K562 (cell line): ENCODE measurements around the gene ZSCAN29. TPM values are rescaled to one million over a fixed set of nuclear protein-coding genes. Genes with fewer than 3 reads are reported as not detected.

ENCODE experiments used
- GTF2A2 ChIP-seq: IDR thresholded peaks from 2 replicates; pipeline ENCODE4 v1.6.1; 2016; ENCODE audit warnings: mild to moderate bottlenecking, missing genetic modification characterization, missing compliant biosample characterization
- MAFF ChIP-seq: IDR thresholded peaks from 2 replicates; pipeline ENCODE4 v1.6.1; 2012; ENCODE audit warnings: low read length, improper control_type of control experiment
- SNIP1 ChIP-seq: fragments of 450-650 bp; IDR thresholded peaks from 2 replicates; pipeline ENCODE4 v1.7.1; 2017; ENCODE audit warnings: low read depth, mild to moderate bottlenecking
- SUPT5H ChIP-seq: fragments of 450-650 bp; IDR thresholded peaks from 2 replicates; pipeline ENCODE4 v1.6.1; 2016
- XRCC4 ChIP-seq: IDR thresholded peaks from one replicate; pipeline ENCODE4 v1.6.1; 2011; ENCODE audit not compliant: insufficient read depth, insufficient read length; ENCODE audit errors: extremely low read depth
- ZNF146 ChIP-seq: IDR thresholded peaks from one replicate; pipeline ENCODE4 v1.6.1; 2018; ENCODE audit warnings: missing compliant biosample characterization; ENCODE audit not compliant: unreplicated experiment
- ZNF561 ChIP-seq: fragments of 450-650 bp; formaldehyde crosslinking; conservative IDR thresholded peaks from 2 replicates; pipeline ENCODE4 v1.4.0; 2020; ENCODE audit warnings: mild to moderate bottlenecking, moderate library complexity
- polyA plus RNA-seq, 8 experiments: library from polyadenylated mRNA; depleted of rRNA in 4 of 8; stranded (reverse) in 5 of 8; unstranded in 3 of 8; fragments of >200 nt; fragmentation: Nextera tagmentation in 2 of 8; fragmentation: Illumina TruSeq in 1 of 8; extraction: Ambion mirVana in 2 of 8; extraction: Trizol in 1 of 8; gene quantifications; 2 replicates each; pipeline versions ENCODE4 v1.2.1 to v1.2.3, GENCODE V29; 2011 to 2014; ENCODE audit warnings: inconsistent platforms in 1 of 8, missing spikeins in 1 of 8
- total RNA-seq, 7 experiments: library from RNA; depleted of rRNA in 6 of 7; stranded (reverse); fragments of >200 nt in 6 of 7; fragmentation: Illumina TruSeq in 2 of 7; extraction: Trizol in 2 of 7; gene quantifications; 2 replicates each; pipeline versions ENCODE4 v1.2.1 to v1.2.3, GENCODE V29; 2011 to 2021; ENCODE audit warnings: low replicate concordance in 1 of 7
- TF ChIP-seq, protein P1 (sequence below), 2 experiments: fragments of 450-650 bp; conservative IDR thresholded peaks; 2 replicates each; pipeline ENCODE4 v1.6.1; 2017; ENCODE audit warnings: mild to moderate bottlenecking in 2 of 2, moderate library complexity in 2 of 2
- TF ChIP-seq, protein P2 (sequence below): IDR thresholded peaks from 3 replicates; pipeline ENCODE4 v1.6.1; 2011; ENCODE audit warnings: borderline replicate concordance, mild to moderate bottlenecking, moderate library complexity; ENCODE audit not compliant: insufficient read length; ENCODE audit errors: extremely low read depth
- TF ChIP-seq, protein P3 (sequence below): sonication (generic); formaldehyde crosslinking; IDR thresholded peaks from 2 replicates; pipeline ENCODE4 v1.8.1; 2023; ENCODE audit warnings: mild to moderate bottlenecking, missing genetic modification reagents
- TF ChIP-seq, protein P4 (sequence below): fragments of 250-450 bp; sonication (Bioruptor Pico); IDR thresholded peaks from 2 replicates; pipeline ENCODE4 v1.4.0; 2020
- TF ChIP-seq, protein P5 (sequence below), 2 experiments: IDR thresholded peaks in 1 of 2; conservative IDR thresholded peaks in 1 of 2; 2 replicates each; pipeline ENCODE4 v1.6.1; 2016; ENCODE audit warnings: low read depth in 2 of 2, mild to moderate bottlenecking in 1 of 2, missing compliant biosample characterization in 1 of 2, missing genetic modification characterization in 1 of 2, moderate library complexity in 1 of 2
- TF ChIP-seq, protein P6 (sequence below): sonication (generic); formaldehyde crosslinking; IDR thresholded peaks from 2 replicates; pipeline ENCODE4 v1.8.1; 2023; ENCODE audit warnings: mild to moderate bottlenecking, missing genetic modification reagents

The ZSCAN29 gene
- total and polyA plus RNA-seq, 9 of the 15 experiments (the other 6 are each of a cell fraction or from before 2014, with no cell fraction given) = 2.5 to 28.6 (median 19.7) TPM

DNA sequence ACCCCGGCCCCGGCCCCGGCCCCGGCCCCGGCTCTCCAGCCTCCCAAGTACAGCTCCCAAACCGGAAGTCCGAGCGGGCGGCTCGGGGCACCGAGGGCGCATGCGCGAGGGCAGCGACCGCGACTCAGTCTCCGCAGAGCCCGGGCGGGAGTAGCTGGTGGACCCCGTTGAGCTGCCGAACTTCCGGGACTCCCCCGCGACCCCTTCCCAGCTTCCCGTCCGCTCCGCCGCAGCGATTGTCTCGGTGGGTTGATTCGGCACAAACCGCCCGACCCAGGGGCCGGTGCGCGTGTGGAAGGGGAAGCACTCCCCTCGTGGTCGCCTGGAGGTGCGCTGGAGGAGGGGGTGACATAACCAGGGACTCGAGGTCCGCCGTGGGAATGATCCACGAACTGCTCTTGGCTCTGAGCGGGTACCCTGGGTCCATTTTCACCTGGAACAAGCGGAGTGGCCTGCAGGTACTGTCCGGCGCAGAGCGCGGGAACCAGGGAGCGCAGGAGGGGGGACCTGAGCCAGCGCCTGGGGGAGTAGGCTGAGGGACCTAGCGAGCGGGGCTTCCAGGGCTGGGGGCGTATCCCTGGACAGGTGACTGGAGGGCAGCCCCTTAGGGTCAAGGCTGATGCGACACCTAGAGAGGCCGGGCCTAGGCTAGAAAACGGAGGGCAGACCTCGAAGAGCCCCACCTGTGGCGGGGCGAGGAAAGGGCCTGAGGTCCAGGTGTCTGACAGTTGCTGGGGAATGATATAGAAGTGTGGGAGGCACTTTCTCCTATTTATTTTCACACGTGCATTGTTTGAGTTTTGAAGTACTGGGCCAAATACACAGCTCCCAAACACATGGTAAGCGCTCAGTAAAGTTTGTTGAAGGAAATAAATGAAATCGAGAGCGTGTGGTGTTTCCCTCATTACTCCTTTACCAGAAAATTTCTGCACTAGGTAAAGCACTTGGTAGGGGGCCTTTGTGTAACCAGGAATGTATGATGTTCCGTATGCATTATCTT, at the start of gene ZSCAN29, which contains the start of gene TUBGCP4 (continued):
- TF ChIP-seq, protein P1, sequence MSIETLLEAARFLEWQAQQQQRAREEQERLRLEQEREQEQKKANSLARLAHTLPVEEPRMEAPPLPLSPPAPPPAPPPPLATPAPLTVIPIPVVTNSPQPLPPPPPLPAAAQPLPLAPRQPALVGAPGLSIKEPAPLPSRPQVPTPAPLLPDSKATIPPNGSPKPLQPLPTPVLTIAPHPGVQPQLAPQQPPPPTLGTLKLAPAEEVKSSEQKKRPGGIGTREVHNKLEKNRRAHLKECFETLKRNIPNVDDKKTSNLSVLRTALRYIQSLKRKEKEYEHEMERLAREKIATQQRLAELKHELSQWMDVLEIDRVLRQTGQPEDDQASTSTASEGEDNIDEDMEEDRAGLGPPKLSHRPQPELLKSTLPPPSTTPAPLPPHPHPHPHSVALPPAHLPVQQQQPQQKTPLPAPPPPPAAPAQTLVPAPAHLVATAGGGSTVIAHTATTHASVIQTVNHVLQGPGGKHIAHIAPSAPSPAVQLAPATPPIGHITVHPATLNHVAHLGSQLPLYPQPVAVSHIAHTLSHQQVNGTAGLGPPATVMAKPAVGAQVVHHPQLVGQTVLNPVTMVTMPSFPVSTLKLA (conservative IDR thresholded peaks at IDR 0.05) = peak; percentile 77 to 88
- TF ChIP-seq, protein P2, sequence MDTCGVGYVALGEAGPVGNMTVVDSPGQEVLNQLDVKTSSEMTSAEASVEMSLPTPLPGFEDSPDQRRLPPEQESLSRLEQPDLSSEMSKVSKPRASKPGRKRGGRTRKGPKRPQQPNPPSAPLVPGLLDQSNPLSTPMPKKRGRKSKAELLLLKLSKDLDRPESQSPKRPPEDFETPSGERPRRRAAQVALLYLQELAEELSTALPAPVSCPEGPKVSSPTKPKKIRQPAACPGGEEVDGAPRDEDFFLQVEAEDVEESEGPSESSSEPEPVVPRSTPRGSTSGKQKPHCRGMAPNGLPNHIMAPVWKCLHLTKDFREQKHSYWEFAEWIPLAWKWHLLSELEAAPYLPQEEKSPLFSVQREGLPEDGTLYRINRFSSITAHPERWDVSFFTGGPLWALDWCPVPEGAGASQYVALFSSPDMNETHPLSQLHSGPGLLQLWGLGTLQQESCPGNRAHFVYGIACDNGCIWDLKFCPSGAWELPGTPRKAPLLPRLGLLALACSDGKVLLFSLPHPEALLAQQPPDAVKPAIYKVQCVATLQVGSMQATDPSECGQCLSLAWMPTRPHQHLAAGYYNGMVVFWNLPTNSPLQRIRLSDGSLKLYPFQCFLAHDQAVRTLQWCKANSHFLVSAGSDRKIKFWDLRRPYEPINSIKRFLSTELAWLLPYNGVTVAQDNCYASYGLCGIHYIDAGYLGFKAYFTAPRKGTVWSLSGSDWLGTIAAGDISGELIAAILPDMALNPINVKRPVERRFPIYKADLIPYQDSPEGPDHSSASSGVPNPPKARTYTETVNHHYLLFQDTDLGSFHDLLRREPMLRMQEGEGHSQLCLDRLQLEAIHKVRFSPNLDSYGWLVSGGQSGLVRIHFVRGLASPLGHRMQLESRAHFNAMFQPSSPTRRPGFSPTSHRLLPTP = no peak
- TF ChIP-seq, protein P3, sequence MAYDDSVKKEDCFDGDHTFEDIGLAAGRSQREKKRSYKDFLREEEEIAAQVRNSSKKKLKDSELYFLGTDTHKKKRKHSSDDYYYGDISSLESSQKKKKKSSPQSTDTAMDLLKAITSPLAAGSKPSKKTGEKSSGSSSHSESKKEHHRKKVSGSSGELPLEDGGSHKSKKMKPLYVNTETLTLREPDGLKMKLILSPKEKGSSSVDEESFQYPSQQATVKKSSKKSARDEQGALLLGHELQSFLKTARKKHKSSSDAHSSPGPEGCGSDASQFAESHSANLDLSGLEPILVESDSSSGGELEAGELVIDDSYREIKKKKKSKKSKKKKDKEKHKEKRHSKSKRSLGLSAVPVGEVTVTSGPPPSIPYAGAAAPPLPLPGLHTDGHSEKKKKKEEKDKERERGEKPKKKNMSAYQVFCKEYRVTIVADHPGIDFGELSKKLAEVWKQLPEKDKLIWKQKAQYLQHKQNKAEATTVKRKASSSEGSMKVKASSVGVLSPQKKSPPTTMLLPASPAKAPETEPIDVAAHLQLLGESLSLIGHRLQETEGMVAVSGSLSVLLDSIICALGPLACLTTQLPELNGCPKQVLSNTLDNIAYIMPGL (CRISPR knock-in tag) = no peak; the same call in 1 of the 2 replicates
- TF ChIP-seq ZNF561 (CRISPR knock-in tag) (no peak), SNIP1 (no peak), XRCC4 (no peak), SUPT5H (peak; percentile 88), MAFF (no peak), GTF2A2 (tag) (no peak), ZNF146 (CRISPR knock-in tag) (no peak)
- TF ChIP-seq, protein P4, sequence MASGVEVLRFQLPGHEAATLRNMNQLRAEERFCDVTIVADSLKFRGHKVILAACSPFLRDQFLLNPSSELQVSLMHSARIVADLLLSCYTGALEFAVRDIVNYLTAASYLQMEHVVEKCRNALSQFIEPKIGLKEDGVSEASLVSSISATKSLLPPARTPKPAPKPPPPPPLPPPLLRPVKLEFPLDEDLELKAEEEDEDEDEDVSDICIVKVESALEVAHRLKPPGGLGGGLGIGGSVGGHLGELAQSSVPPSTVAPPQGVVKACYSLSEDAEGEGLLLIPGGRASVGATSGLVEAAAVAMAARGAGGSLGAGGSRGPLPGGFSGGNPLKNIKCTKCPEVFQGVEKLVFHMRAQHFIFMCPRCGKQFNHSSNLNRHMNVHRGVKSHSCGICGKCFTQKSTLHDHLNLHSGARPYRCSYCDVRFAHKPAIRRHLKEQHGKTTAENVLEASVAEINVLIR = no peak
- TF ChIP-seq, protein P5, sequence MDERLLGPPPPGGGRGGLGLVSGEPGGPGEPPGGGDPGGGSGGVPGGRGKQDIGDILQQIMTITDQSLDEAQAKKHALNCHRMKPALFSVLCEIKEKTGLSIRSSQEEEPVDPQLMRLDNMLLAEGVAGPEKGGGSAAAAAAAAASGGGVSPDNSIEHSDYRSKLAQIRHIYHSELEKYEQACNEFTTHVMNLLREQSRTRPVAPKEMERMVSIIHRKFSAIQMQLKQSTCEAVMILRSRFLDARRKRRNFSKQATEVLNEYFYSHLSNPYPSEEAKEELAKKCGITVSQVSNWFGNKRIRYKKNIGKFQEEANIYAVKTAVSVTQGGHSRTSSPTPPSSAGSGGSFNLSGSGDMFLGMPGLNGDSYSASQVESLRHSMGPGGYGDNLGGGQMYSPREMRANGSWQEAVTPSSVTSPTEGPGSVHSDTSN (CRISPR knock-in tag; IDR thresholded peaks at IDR 0.05; ENCODE audit: low read depth) = no peak
- TF ChIP-seq, protein P5 (tag; conservative IDR thresholded peaks at IDR 0.05; ENCODE audit: low read depth) = 0 out of 2 replicates have a peak, but pooled peaks have one; percentile 26
- TF ChIP-seq, protein P6, sequence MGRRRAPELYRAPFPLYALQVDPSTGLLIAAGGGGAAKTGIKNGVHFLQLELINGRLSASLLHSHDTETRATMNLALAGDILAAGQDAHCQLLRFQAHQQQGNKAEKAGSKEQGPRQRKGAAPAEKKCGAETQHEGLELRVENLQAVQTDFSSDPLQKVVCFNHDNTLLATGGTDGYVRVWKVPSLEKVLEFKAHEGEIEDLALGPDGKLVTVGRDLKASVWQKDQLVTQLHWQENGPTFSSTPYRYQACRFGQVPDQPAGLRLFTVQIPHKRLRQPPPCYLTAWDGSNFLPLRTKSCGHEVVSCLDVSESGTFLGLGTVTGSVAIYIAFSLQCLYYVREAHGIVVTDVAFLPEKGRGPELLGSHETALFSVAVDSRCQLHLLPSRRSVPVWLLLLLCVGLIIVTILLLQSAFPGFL (CRISPR knock-in tag) = no peak
